Smooth muscle cell (in vitro differentiated cells): ENCODE measurements around the gene ZFYVE9. TPM values are rescaled to one million over a fixed set of nuclear protein-coding genes. Genes with fewer than 3 reads are reported as not detected.

ENCODE experiments used
- DNase-seq: peaks from one replicate; lab custom pipeline; 2025; ENCODE audit not compliant: unreplicated experiment; lab: John Stamatoyannopoulos, UW
- H2AFZ ChIP-seq: fragments of 200-600 bp; sonication (generic); 2 replicates; pipeline ENCODE4 v1.6.0; 2016; ENCODE audit warnings: antibody characterized with exemption, low read depth, mild to moderate bottlenecking
- H3F3A ChIP-seq: fragments of 200-600 bp; sonication (generic); 2 replicates; pipeline ENCODE4 v1.6.0; 2017; ENCODE audit warnings: antibody characterized with exemption, low read depth
- H3K27ac ChIP-seq: fragments of 200-600 bp; sonication (generic); 2 replicates; pipeline ENCODE4 v1.5.1; 2016; ENCODE audit warnings: low read depth, mild to moderate bottlenecking
- H3K27me3 ChIP-seq: fragments of 200-600 bp; sonication (generic); 2 replicates; pipeline ENCODE4 v1.6.1; 2016; ENCODE audit warnings: low read depth, mild to moderate bottlenecking
- H3K36me3 ChIP-seq: fragments of 200-600 bp; sonication (generic); 2 replicates; pipeline ENCODE4 v1.5.1; 2016; ENCODE audit warnings: low read depth
- H3K4me1 ChIP-seq: fragments of 200-600 bp; sonication (generic); 2 replicates; pipeline ENCODE4 v1.5.1; 2016; ENCODE audit warnings: low read depth
- H3K4me2 ChIP-seq: fragments of 200-600 bp; sonication (generic); 2 replicates; pipeline ENCODE4 v1.6.0; 2016; ENCODE audit warnings: mild to moderate bottlenecking
- H3K4me3 ChIP-seq: fragments of 200-600 bp; sonication (generic); 2 replicates; pipeline ENCODE4 v1.5.1; 2016; ENCODE audit warnings: mild to moderate bottlenecking
- H3K79me2 ChIP-seq: fragments of 200-600 bp; sonication (generic); 2 replicates; pipeline ENCODE4 v1.6.0; 2016; ENCODE audit warnings: low read depth, mild to moderate bottlenecking
- H3K9ac ChIP-seq: fragments of 200-600 bp; sonication (generic); 2 replicates; pipeline ENCODE4 v1.6.0; 2016; ENCODE audit warnings: low read depth
- H3K9me3 ChIP-seq: fragments of 200-600 bp; sonication (generic); replicated peaks from 2 replicates; pipeline ENCODE4 v1.5.1; 2016; ENCODE audit warnings: low read depth
- H4K20me1 ChIP-seq: fragments of 200-600 bp; sonication (generic); 2 replicates; pipeline ENCODE4 v1.6.0; 2016; ENCODE audit warnings: low read depth
- WGBS: methylation state at CpG from one replicate; pipeline ENCODE4 v1.1.7; 2016; ENCODE audit warnings: low lambda C conversion rate; 5-methylcytosine and 5-hydroxymethylcytosine counted together
- polyA plus RNA-seq: library from polyadenylated mRNA; unstranded; fragments of >200 nt; fragmentation: Nextera tagmentation; extraction: Ambion mirVana; gene quantifications from 2 replicates; pipeline ENCODE4 v1.2.1, GENCODE V29; 2016
- total RNA-seq: library from RNA; depleted of rRNA; stranded (reverse); fragments of >200 nt; gene quantifications from 2 replicates; pipeline ENCODE4 v1.2.3, GENCODE V29; 2014
- TF ChIP-seq, protein P1 (sequence below): fragments of 200-600 bp; sonication (generic); IDR thresholded peaks from 2 replicates; pipeline ENCODE4 v1.5.1; 2017; ENCODE audit warnings: borderline replicate concordance, mild to moderate bottlenecking, antibody characterized with exemption; ENCODE audit not compliant: insufficient read depth, poor library complexity, severe bottlenecking

The ZFYVE9 gene
- total and polyA plus RNA-seq, 2 experiments from 2014 or later = 2.7 to 19.1 TPM

DNA sequence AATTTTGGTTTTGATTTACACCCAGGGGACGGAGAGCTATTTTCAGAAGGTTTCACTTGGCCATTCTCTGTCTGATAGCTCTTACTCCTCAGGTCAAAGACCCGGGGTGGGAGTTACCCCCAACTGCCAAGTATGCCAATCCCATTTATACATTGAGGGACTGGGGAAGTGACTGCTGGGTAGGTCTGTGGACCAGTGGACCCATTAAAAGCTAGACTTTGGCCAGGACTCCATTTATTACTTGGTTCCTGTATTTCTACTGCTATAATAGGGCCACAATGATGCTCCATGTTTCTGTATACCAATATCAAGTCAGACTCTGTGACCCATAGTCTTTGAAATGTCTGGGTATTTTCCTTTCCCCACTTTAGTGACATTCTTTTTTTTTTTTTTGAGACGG is 14.6 kb downstream of the ZFYVE9 start:
- H3K9ac ChIP-seq = no peak overlapping the region
- DNase-seq = no peak
- no peak overlapping the region for H3K4me3 ChIP-seq
- no peak overlapping the region for H3K27ac ChIP-seq
- H3K9me3 ChIP-seq = no peaks in the 10 kb centered on the region
- no peaks in the 10 kb centered on the region for H3F3A ChIP-seq
- H3K36me3 ChIP-seq = no peaks in the 10 kb centered on the region
- H3K4me2 ChIP-seq = no peak overlapping the region
- H3K4me1 ChIP-seq = no peaks in the 10 kb centered on the region
- WGBS = 65% methylated on average over 3 of the region's 3 CpGs
- no peaks in the 10 kb centered on the region for H3K27me3 ChIP-seq
- peaks cover 34% of the 10 kb centered on the region for H4K20me1 ChIP-seq
- TF ChIP-seq, protein P1, sequence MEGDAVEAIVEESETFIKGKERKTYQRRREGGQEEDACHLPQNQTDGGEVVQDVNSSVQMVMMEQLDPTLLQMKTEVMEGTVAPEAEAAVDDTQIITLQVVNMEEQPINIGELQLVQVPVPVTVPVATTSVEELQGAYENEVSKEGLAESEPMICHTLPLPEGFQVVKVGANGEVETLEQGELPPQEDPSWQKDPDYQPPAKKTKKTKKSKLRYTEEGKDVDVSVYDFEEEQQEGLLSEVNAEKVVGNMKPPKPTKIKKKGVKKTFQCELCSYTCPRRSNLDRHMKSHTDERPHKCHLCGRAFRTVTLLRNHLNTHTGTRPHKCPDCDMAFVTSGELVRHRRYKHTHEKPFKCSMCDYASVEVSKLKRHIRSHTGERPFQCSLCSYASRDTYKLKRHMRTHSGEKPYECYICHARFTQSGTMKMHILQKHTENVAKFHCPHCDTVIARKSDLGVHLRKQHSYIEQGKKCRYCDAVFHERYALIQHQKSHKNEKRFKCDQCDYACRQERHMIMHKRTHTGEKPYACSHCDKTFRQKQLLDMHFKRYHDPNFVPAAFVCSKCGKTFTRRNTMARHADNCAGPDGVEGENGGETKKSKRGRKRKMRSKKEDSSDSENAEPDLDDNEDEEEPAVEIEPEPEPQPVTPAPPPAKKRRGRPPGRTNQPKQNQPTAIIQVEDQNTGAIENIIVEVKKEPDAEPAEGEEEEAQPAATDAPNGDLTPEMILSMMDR = no peak
- H3K79me2 ChIP-seq = peaks cover 18% of the 10 kb centered on the region
- no peak overlapping the region for H2AFZ ChIP-seq

DNA sequence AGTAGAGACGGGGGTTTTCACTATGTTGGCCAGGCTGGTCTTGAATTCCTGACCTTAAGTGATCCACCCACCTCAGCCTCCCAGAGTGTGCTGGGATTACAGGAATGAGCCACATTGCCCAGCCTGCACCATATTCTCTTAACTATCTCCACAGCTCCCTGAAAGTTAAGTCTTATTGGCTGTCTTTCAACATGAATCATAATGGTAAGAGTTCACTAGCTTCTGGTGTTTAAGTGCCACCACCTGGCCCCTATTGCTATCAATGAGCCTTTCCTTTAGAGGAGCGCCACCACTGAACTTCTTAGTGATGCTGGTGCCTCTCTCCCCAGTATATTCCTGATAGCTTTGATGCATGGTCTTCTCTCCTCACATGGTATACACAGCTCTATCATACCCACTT is 15.7 kb downstream of the ZFYVE9 start:
- H3K4me1 ChIP-seq = no peaks in the 10 kb centered on the region
- no peaks in the 10 kb centered on the region for H3F3A ChIP-seq
- no peak overlapping the region for H3K27ac ChIP-seq
- H3K4me2 ChIP-seq = no peak overlapping the region
- 100% methylated on average over 2 of the region's 2 CpGs for WGBS
- no peaks in the 10 kb centered on the region for H3K9me3 ChIP-seq
- TF ChIP-seq, protein P1 = no peak
- no peaks in the 10 kb centered on the region for H3K27me3 ChIP-seq
- no peak for DNase-seq
- H3K9ac ChIP-seq = no peak overlapping the region
- no peak overlapping the region for H2AFZ ChIP-seq
- peaks cover 26% of the 10 kb centered on the region for H4K20me1 ChIP-seq
- H3K36me3 ChIP-seq = no peaks in the 10 kb centered on the region
- H3K79me2 ChIP-seq = peaks cover 12% of the 10 kb centered on the region
- no peak overlapping the region for H3K4me3 ChIP-seq

GRCh38 chr1:52158218-52158617 is 16.3 kb downstream of the ZFYVE9 start:
- Histone ChIP-seq H4K20me1 (peaks cover 22% of the 10 kb centered on the region), H3K36me3 (no peaks in the 10 kb centered on the region), H3K27me3 (no peaks in the 10 kb centered on the region), H3K4me1 (no peaks in the 10 kb centered on the region), H3K79me2 (peaks cover 12% of the 10 kb centered on the region), H2AFZ (no peak overlapping the region), H3K4me3 (no peak overlapping the region), H3F3A (no peaks in the 10 kb centered on the region), H3K4me2 (no peak overlapping the region), H3K9ac (no peak overlapping the region), H3K9me3 (no peaks in the 10 kb centered on the region), H3K27ac (no peak overlapping the region)
- 96% methylated on average over 4 of the region's 4 CpGs for WGBS
- TF ChIP-seq, protein P1 = no peak
- no peak for DNase-seq

- Histone ChIP-seq H3K4me3 (no peak overlapping the region), H3K27ac (peak overlapping the region; percentile 35), H3K27me3 (no peaks in the 10 kb centered on the region), H3F3A (no peaks in the 10 kb centered on the region), H3K79me2 (peaks cover 5% of the 10 kb centered on the region), H3K36me3 (no peaks in the 10 kb centered on the region), H3K9ac (no peak overlapping the region), H3K4me1 (no peaks in the 10 kb centered on the region), H2AFZ (no peak overlapping the region), H4K20me1 (peaks cover 17% of the 10 kb centered on the region), H3K9me3 (no peaks in the 10 kb centered on the region), H3K4me2 (no peak overlapping the region)
- DNase-seq = no peak
- TF ChIP-seq, protein P1 = no peak
- 95% methylated on average over 10 of the region's 10 CpGs for WGBS
Observed at GRCh38 chr1:52159033-52159789, 17.3 kb downstream of the ZFYVE9 start.
